Activated CD8-positive, alpha-beta memory T cell treated with anti-CD3 and anti-CD28 coated beads, Interleukin-2, amount 50 U/mL, for 24 hours (primary cell): ENCODE measurements around the gene GGA1.
"Not testable (repeated sequence)": the region's sequence is repeated elsewhere in the genome, so short reads cannot be mapped to it uniquely, and the experiment has no call there.

Source experiments
- DNase-seq: peaks from one replicate; pipeline ENCODE4 v3.0.0-alpha.2; 2020; ENCODE audit errors: extremely low read depth

The GGA1 gene

DNA sequence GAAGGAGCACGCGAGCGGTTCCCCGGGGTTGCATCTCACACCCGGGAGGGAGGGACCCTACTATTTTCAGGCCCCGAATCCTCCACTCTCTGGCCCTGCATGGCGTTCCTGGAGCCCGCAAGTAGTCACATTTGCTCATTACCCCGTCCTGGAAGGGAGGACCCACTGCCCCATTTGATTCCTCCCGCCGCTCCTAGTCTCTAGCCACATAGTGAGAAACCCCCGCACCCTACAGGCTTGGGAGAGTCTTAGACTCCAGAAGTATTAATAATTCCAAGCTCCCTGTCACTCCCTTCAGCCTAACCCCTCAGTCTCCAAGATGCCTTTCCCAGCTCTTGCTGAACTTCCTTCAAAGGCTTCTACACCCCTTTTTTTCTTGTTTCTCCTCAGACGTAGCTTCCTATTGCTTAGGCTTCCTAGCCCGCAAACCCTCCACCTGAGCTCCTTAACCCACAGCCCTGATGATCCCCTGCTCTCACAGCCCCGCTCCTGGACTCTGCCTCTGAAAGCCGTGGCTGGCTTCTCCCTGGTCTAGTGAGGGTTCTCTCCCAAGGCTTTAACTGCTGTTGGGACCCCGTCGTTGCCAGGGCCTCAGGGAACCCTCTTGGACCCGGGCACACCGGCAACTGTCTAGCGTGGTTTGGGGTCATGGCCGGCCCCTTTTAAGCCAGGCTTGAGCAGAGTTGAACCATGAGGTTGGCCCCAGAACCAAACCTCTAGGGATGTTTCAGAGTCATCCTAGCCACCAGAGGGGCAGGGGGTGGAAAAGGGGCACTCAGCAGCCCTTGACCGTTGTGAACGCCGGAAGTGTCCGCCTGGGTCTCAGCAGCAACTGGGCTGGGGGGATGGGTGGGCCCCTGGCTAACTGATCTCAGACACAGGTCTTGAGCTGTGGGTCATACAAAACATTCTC lies 862 bp downstream of the GGA1 start:
- no peak for DNase-seq

DNA sequence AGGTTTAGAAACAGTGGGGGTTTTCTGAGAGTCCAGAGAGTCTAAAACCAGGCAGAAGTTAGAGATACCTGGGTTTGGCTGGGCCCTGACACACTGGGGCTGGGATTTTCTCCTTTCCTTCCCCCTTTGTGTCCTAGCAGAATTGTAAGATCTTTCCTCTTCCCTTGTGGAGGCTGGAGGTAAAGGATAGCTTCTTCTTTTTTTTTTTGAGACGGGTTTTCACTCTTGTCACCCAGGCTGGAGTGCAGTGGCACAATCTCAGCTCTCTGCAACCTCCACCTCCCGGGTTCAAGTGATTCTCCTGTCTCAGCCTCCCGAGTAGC lies 1.5 kb downstream of the GGA1 start:
- not testable (repeated sequence) for DNase-seq

DNA sequence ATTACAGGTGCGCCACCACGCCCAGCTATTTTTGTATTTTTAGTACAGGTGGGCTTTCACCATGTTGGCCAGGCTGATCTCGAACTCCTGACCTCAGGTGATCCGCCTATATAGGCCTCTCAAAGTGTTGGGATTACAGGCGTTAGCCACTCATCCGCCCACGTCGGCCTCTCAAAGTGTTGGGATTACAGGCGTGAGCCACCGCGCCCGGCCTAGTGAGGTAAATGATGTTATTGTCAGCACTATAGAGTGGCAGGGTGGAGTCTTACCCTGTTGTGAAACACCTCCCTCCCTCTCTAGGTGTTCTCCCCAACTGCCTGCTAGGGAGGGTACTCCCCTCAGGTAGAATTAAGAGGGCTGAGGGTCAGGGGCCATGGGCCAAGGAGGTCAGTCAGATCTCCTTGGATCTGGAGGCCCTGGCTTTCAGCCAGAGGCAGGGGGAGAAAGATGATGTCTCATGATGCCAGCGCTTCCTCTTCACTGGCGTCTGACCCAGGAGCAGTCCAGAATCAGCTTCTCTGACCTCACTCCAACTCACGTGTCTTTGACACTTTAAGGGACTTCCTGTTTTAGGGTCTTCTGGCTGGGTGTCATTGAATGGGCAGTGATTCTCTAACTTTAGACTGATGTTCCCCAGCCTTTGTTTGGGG lies 2.0 kb downstream of the GGA1 start:
- no peak for DNase-seq

DNA sequence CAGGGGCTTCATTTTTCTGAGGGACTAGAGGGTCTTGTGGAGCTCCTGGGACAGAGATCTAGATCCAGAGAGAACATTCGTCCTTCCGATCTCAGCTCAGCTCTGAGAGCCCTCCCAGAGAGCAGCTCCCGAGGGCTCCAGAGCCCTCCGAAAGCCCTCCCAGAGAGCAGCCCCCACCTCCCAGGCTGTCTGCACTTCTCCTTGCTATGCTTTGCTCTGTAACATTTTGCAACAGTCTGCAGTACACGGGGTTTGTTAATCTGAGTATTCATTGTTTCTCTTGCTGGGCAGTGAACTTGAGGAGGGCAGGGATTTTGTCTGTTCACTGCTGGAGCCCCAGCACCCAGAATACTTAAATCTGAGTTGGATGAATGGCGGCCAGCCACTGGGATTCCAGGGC lies 2.6 kb downstream of the GGA1 start:
- DNase-seq, result no peak

GRCh38 chr22:37616201-37617083 lies 7.8 kb downstream of the GGA1 start:
- DNase-seq, result no peak

DNA sequence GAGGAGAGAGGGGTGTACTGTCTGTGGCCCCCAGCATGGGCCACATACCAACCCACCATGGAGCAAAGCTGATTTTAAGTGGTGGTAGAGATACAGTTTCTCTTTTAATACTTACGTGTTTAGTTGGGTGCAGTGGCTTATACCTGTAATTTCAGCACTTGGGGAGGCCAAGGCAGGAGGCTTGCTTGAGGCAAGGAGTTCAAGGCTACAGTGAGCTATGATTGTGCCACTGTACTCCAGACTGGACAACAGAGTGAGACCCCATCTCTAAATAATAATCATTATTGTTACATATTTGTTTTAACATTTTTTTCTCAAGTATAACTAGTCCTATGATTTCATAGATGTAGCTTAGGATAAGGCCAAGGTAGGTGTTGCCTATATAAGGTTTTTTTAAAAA lies 8.8 kb downstream of the GGA1 start:
- no peak for DNase-seq

DNA sequence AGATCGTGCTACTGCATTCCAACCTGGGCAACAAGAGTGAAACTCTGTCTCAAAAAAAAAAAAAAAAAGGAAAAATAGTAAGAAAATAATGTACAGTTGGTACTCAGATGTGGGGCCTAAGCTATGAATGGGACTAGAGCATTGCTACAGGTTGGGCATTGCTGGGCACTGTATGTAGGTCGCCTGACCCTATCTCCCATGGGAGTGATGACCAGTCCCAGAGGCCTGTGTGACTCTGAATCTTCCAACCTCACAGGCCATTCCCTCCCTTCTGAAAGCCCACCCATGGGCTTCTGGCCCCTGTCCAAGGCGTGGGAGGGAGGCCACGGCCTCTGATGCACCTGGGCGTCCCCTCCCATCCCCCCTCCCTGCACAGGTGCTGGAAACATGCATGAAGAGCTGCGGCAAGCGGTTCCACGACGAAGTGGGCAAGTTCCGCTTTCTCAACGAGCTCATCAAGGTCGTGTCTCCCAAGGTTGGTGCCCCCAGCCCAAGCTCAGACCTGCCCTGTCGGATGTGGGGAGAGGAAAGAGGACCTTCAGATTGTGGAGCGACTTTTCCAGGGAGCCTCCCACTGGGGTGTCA lies 9.5 kb downstream of the GGA1 start:
- DNase-seq, result no peak

- DNase-seq, result no peak
These were observed 10.0 kb downstream of the GGA1 start for GRCh38 chr22:37618674-37619073.

- DNase-seq, result no peak
These were observed 11.4 kb downstream of the GGA1 start for GRCh38 chr22:37619991-37620390.

GRCh38 chr22:37621352-37621860 lies 12.8 kb downstream of the GGA1 start:
- DNase-seq, result no peak

- no peak for DNase-seq
These were observed 14.7 kb downstream of the GGA1 start for GRCh38 chr22:37623075-37624016.

- no peak for DNase-seq
These were observed 15.4 kb downstream of the GGA1 start for GRCh38 chr22:37624017-37624365.

DNA sequence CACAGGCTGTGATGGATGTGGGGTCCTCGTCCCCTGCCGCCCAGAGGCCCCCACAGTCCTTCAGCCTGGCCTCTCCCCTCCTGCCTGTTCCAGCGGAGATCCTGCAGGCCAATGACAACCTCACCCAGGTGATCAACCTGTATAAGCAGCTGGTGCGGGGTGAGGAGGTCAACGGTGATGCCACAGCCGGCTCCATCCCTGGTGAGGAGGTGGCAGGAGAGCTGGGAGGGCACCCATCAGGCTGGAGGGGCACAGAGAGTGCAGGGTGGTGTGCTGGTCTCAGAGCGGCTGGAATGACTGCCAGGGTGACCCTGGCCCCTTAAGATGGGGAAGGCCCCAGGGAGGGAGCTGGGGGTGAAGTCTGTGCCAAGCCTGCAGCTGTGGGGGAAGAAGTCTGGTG lies 16.2 kb downstream of the GGA1 start:
- no peak for DNase-seq

GRCh38 chr22:37625737-37626136 lies 17.1 kb downstream of the GGA1 start:
- no peak for DNase-seq

DNA sequence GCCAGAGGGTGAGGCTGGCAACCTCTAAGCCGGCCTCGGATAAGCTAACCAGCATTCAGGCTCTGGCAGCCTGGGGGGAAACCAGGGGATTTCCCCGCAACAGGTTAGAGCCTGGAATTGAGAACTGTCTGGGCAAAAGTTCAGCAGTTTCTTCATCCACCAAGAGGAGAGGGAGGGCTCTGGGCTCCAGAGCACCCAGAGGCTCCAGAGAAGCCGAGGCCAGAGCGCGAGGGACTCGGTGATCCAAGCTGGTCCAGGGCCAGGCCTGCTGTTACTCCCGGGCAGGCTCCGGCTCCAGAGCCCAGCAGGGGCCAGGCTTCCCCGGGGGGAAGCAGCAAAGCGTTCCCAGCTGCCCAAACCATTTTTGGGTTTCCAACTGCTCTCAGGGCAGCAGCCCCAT lies 17.5 kb downstream of the GGA1 start:
- no peak for DNase-seq

DNA sequence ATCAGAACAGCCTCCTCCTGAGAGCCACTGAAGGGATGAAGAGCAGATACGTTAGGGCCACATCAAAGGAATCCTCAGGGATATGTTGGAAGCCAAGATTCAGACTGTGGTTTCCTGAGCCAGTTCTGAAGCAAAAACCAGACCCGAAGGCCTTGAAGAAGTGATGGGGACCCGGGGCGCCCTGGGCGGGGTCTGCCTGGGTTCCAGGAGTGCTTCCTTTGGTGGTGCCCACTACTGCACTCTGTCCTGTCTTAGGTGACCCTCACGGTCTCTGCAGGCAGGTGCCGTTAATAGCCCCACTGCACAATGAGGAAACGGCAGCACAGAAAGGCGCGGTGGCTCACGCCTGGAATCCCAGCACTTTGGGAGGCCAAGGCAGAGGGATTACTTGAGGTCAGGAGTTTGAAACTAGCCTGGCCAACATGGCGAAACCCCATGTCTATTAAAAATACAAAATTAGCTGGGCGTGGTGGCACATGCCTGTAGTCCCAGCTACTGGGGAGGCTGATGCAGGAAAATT lies 18.0 kb downstream of the GGA1 start:
- no peak for DNase-seq

DNA sequence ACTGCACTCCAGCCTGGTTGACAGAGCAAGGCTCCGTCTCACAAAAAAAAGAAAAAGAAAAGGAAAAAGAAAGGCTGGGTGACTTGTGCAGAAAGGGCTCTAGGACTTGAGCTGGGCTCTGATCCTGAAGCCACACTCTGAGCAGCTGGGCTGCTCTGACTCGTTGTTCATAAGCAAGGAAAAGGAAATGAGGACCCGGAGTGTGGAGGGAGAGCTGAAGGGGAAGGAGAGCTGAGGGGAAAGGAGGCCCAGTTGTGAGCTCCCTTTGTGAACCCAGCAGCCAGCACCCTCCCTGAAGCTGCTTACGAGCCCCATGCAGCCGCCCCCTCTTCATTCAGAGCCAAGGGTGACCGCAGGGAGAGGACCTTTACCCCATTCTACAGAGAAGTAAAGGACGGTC lies 18.5 kb downstream of the GGA1 start:
- no peak for DNase-seq

DNA sequence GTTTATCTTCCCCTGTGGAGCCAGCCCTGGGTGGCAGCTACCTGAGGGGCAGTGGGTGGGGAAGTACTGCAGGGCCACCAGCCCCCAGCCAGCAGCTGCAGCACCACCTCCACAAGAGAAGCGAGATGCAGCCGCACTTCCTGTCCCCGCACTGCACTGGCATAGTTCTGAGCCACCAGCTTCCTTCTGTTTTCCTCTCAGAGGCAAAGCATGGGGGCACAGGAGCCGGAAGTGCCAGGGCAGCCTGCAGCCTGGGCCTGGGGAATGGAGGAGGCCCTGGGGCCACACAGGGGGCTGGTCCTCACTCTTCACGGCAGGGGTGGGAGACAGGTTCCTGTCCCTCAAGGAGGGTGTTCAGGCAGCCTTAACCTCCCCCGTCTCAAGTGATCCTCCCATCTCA lies 18.9 kb downstream of the GGA1 start:
- DNase-seq, result no peak

DNA sequence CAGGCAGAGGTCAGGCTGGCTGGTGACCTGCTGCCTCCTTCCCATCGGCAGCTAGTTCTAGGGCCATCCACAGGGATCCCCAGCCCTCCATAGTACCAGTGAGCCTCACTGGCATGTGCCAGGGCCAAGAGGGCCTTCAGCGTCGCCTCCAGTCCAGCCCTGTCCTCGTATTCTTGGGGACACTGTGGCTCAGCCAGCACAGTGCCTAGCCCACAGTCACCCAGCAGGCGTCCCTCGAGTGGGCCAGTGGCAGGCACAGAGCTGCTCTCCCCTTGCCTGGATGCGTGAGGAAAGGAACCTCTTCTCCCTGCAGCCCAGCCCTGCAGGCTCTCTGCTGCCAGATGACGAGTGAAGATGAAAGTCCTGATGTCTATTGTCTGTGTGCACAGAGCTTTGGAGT lies 20.2 kb downstream of the GGA1 start:
- DNase-seq, result no peak

DNA sequence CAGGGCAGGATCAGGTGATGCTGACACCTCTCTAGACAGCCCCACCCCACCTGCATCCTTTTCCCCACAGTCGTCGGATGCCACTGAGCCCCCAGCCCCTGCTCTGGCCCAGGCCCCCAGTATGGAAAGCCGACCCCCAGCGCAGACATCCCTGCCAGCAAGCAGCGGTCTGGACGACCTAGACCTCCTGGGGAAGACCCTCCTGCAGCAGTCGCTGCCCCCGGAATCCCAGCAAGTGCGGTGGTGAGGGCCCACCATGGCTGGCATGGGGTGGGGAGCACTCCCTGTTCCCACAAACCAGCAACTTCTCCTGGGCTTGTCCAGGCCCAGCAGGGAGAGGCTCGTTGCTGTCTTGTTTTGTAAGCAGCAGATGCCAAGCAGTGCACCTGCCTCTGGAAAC lies 21.3 kb downstream of the GGA1 start:
- DNase-seq, result no peak
